ENCODE data around the gene MCTP2.

MCTP2 gene

GRCh38 chr15:94370936-94371285, 139.6 kb downstream of the MCTP2 start:
- no peak for DNase-seq (ENCODE audit: low read depth)
- no peak for TF ChIP-seq CTCF (IDR thresholded peaks at IDR 0.05; ENCODE audit: control insufficient read depth, insufficient read depth, low read depth, low read length, missing control alignments)
- H3K4me3 ChIP-seq (ENCODE audit: control insufficient read depth, low read depth, low read length): no peak overlapping the region

DNA sequence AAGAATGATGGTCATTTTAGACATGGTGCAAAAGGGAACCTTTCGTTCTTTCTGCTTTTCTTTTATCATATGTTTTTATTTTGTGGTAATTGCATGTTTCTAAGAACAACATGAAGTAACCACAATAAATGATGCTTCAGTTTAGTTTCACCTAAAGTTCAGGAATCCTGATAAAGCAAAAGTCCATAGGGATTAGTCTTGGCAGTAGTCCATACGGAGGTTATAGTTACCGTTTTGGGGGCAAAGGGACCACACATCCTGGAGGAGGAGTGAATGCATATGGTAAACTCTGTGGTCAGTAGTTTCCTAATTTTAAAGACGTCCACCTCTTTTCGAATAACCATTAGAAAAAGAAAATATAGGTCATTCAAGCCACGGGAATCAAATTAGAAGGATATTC, 141.5 kb downstream of the MCTP2 start:
- H3K4me3 ChIP-seq (ENCODE audit: control insufficient read depth, low read depth, low read length): no peak overlapping the region
- TF ChIP-seq CTCF (IDR thresholded peaks at IDR 0.05; ENCODE audit: control insufficient read depth, insufficient read depth, low read depth, low read length, missing control alignments): no peak
- DNase-seq (ENCODE audit: low read depth): no peak

DNA sequence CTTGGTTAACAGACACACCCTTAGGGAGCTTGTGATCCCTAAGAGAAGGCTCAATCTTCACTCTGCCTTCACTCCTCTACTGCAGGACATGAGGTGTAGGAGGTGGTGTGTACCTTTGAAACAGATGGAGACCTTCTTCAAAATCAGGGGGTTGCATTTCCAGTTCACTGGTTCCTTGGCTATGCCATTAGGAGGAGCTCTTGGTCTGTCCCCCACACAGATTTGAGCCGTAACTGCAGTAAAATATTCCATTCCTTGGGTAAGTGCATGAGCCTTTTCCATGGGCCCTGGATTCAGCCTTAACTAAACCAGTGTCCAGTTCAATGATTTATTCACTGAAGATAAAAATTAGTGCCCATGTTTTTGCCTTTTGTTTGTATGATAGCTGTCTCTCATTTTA, 144.6 kb downstream of the MCTP2 start:
- TF ChIP-seq CTCF (IDR thresholded peaks at IDR 0.05; ENCODE audit: control insufficient read depth, insufficient read depth, low read depth, low read length, missing control alignments): peak; percentile 3
- DNase-seq (ENCODE audit: low read depth): no peak
- H3K4me3 ChIP-seq (ENCODE audit: control insufficient read depth, low read depth, low read length): no peak overlapping the region

GRCh38 chr15:94379986-94380385, 148.6 kb downstream of the MCTP2 start:
- H3K4me3 ChIP-seq (ENCODE audit: control insufficient read depth, low read depth, low read length): no peak overlapping the region
- DNase-seq (ENCODE audit: low read depth): no peak
- no peak for TF ChIP-seq CTCF (IDR thresholded peaks at IDR 0.05; ENCODE audit: control insufficient read depth, insufficient read depth, low read depth, low read length, missing control alignments)

GRCh38 chr15:94380798-94381197, 149.4 kb downstream of the MCTP2 start:
- H3K4me3 ChIP-seq (ENCODE audit: control insufficient read depth, low read depth, low read length): no peak overlapping the region
- DNase-seq (ENCODE audit: low read depth): no peak
- TF ChIP-seq CTCF (IDR thresholded peaks at IDR 0.05; ENCODE audit: control insufficient read depth, insufficient read depth, low read depth, low read length, missing control alignments): no peak

DNA sequence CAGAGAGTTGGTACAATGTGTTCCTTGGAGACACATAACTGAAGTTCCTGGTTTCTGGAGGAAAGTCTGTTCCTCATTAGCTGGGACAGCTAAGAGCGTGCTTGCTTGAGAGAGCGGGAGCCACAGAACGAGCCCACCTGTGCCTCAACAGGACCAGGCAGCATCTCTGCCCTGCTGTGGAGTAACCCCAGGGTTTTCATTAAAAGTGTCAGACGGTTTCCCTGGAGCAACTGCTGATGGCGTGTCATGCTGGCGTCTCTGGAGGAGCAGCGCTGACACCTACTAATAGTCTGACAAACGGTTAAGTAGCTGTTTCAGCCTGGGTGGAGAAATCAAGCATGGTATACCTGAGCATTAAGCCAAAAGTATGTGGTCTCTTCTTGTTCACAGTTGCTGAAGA, 150.0 kb downstream of the MCTP2 start:
- H3K4me3 ChIP-seq (ENCODE audit: control insufficient read depth, low read depth, low read length): no peak overlapping the region
- no peak for DNase-seq (ENCODE audit: low read depth)
- no peak for TF ChIP-seq CTCF (IDR thresholded peaks at IDR 0.05; ENCODE audit: control insufficient read depth, insufficient read depth, low read depth, low read length, missing control alignments)

- DNase-seq (ENCODE audit: low read depth): no peak
- no peak overlapping the region for H3K4me3 ChIP-seq (ENCODE audit: control insufficient read depth, low read depth, low read length)
- no peak for TF ChIP-seq CTCF (IDR thresholded peaks at IDR 0.05; ENCODE audit: control insufficient read depth, insufficient read depth, low read depth, low read length, missing control alignments)
Measured at GRCh38 chr15:94383041-94383440, 151.7 kb downstream of the MCTP2 start.

Measured in AG09309 (cell line).